OCI-LY7 (cell line): ENCODE measurements around the gene CEP76.

Source experiments
- CTCF ChIP-seq: fragments of 200-600 bp; sonication (generic); conservative IDR thresholded peaks from 2 replicates; pipeline ENCODE4 v1.5.1; 2014; ENCODE audit warnings: mild to moderate bottlenecking, antibody characterized with exemption, low read length, moderate library complexity, mixed read lengths
- EZH2phosphoT487 ChIP-seq: fragments of 200-600 bp; sonication (generic); IDR thresholded peaks from 2 replicates; pipeline ENCODE4 v1.6.1; 2018; ENCODE audit warnings: low read depth, borderline replicate concordance, mild to moderate bottlenecking, mixed run types, antibody characterized with exemption, low read length, moderate library complexity, mixed read lengths

DNA sequence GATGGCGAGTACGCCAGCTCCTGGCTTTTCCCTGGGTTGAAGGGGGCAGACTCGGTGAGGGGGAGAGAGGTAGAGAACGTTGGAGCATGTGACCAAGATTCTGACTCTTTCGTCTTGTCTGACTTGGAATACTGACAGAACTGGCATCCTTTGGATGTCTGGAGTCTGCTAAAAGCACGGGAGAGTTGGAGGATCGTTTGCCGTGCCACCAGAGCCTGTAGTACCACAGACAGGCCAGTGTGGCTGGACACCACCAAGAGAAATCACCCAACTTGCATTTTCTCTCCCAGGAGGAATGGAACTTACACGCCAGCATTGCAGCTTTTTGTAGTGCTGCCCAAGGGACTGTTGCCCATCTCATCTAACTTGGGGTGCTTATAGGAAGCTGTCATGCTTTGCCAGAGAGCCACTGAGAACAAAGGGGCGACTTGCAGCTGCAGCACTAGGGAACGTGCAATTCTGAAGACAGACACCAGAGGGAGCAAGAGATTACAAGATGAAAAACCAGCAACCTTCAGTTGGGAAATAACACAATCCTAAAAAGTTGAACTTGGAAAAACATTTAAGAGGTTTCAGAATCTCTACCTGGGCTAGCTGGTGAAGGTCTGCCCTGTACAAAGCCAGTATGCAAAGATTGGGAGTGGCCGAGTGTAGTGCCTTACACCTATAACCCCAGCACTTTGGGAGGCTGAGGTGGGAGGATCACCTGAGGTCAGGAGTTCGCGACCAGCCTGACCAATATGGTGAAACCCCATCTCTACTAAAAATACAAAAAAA, 24.4 kb upstream of the CEP76 start:
- TF ChIP-seq CTCF: peak; percentile 96
- no peak for TF ChIP-seq EZH2phosphoT487
